Smooth muscle cell (in vitro differentiated cells): ENCODE data around the gene SYK. TPM values are rescaled to one million over a fixed set of nuclear protein-coding genes. Genes with fewer than 3 reads are reported as not detected.

Source experiments
- DNase-seq: peaks from one replicate; lab custom pipeline; 2025; ENCODE audit not compliant: unreplicated experiment; lab: John Stamatoyannopoulos, UW
- H2AFZ ChIP-seq: fragments of 200-600 bp; sonication (generic); 2 replicates; pipeline ENCODE4 v1.6.0; 2016; ENCODE audit warnings: antibody characterized with exemption, low read depth, mild to moderate bottlenecking
- H3F3A ChIP-seq: fragments of 200-600 bp; sonication (generic); 2 replicates; pipeline ENCODE4 v1.6.0; 2017; ENCODE audit warnings: antibody characterized with exemption, low read depth
- H3K27ac ChIP-seq: fragments of 200-600 bp; sonication (generic); 2 replicates; pipeline ENCODE4 v1.5.1; 2016; ENCODE audit warnings: low read depth, mild to moderate bottlenecking
- H3K27me3 ChIP-seq: fragments of 200-600 bp; sonication (generic); 2 replicates; pipeline ENCODE4 v1.6.1; 2016; ENCODE audit warnings: low read depth, mild to moderate bottlenecking
- H3K36me3 ChIP-seq: fragments of 200-600 bp; sonication (generic); 2 replicates; pipeline ENCODE4 v1.5.1; 2016; ENCODE audit warnings: low read depth
- H3K4me1 ChIP-seq: fragments of 200-600 bp; sonication (generic); 2 replicates; pipeline ENCODE4 v1.5.1; 2016; ENCODE audit warnings: low read depth
- H3K4me2 ChIP-seq: fragments of 200-600 bp; sonication (generic); 2 replicates; pipeline ENCODE4 v1.6.0; 2016; ENCODE audit warnings: mild to moderate bottlenecking
- H3K4me3 ChIP-seq: fragments of 200-600 bp; sonication (generic); 2 replicates; pipeline ENCODE4 v1.5.1; 2016; ENCODE audit warnings: mild to moderate bottlenecking
- H3K79me2 ChIP-seq: fragments of 200-600 bp; sonication (generic); 2 replicates; pipeline ENCODE4 v1.6.0; 2016; ENCODE audit warnings: low read depth, mild to moderate bottlenecking
- H3K9ac ChIP-seq: fragments of 200-600 bp; sonication (generic); 2 replicates; pipeline ENCODE4 v1.6.0; 2016; ENCODE audit warnings: low read depth
- H3K9me3 ChIP-seq: fragments of 200-600 bp; sonication (generic); replicated peaks from 2 replicates; pipeline ENCODE4 v1.5.1; 2016; ENCODE audit warnings: low read depth
- H4K20me1 ChIP-seq: fragments of 200-600 bp; sonication (generic); 2 replicates; pipeline ENCODE4 v1.6.0; 2016; ENCODE audit warnings: low read depth
- CTCF ChIP-seq: fragments of 200-600 bp; sonication (generic); IDR thresholded peaks from 2 replicates; pipeline ENCODE4 v1.5.1; 2017; ENCODE audit warnings: borderline replicate concordance, mild to moderate bottlenecking, antibody characterized with exemption; ENCODE audit not compliant: insufficient read depth, poor library complexity, severe bottlenecking
- WGBS: methylation state at CpG from one replicate; pipeline ENCODE4 v1.1.7; 2016; ENCODE audit warnings: low lambda C conversion rate; 5-methylcytosine and 5-hydroxymethylcytosine counted together
- polyA plus RNA-seq: library from polyadenylated mRNA; unstranded; fragments of >200 nt; fragmentation: Nextera tagmentation; extraction: Ambion mirVana; gene quantifications from 2 replicates; pipeline ENCODE4 v1.2.1, GENCODE V29; 2016
- total RNA-seq: library from RNA; depleted of rRNA; stranded (reverse); fragments of >200 nt; gene quantifications from 2 replicates; pipeline ENCODE4 v1.2.3, GENCODE V29; 2014

SYK gene
- total and polyA plus RNA-seq, 2 experiments from 2014 or later, result 0.09 TPM; not detected in 1

GRCh38 chr9:90871327-90871935 is 69.8 kb downstream of the SYK start:
- TF ChIP-seq CTCF, result no peak
- Histone ChIP-seq H4K20me1 (no peaks in the 10 kb centered on the region), H3K27me3 (no peaks in the 10 kb centered on the region), H3K4me2 (no peak overlapping the region), H3K27ac (no peak overlapping the region), H3K9ac (no peak overlapping the region), H2AFZ (no peak overlapping the region), H3K36me3 (no peaks in the 10 kb centered on the region), H3K79me2 (no peaks in the 10 kb centered on the region), H3K9me3 (no peaks in the 10 kb centered on the region), H3K4me1 (no peaks in the 10 kb centered on the region), H3K4me3 (no peak overlapping the region), H3F3A (no peaks in the 10 kb centered on the region)
- no peak for DNase-seq
- 18% methylated on average over 3 of the region's 3 CpGs for WGBS

DNA sequence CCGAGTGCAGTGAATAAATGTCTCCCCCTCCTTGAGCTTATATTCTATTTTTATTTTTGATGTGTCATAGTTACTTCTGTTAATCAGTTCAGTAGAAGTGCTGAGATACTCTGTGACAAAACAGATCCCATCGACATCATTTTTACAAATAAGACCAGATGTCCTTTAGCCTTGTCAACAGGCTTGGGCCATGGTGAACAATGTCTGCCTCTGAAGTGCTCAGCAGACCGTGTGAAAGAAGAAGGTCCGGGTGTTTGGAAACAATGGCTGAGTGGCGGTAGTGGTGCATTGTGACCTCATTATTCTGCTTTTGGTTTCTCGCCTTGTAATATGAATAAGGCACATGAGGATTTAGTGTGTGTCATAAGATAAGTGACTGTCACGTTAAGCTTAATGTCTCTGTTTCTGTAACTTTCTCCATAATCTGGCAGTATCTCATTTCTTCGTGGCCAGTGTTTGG is 71.2 kb downstream of the SYK start:
- H3K79me2 ChIP-seq, result no peaks in the 10 kb centered on the region
- DNase-seq, result no peak
- H3K4me3 ChIP-seq, result no peak overlapping the region
- no peak overlapping the region for H3K4me2 ChIP-seq
- no peaks in the 10 kb centered on the region for H4K20me1 ChIP-seq
- 71% methylated on average over 8 of the region's 8 CpGs for WGBS
- no peaks in the 10 kb centered on the region for H3F3A ChIP-seq
- no peaks in the 10 kb centered on the region for H3K36me3 ChIP-seq
- H3K9ac ChIP-seq, result no peak overlapping the region
- no peak overlapping the region for H2AFZ ChIP-seq
- no peak overlapping the region for H3K27ac ChIP-seq
- H3K4me1 ChIP-seq, result no peaks in the 10 kb centered on the region
- H3K9me3 ChIP-seq, result no peaks in the 10 kb centered on the region
- H3K27me3 ChIP-seq, result no peaks in the 10 kb centered on the region
- TF ChIP-seq CTCF, result no peak

GRCh38 chr9:90873422-90873821 is 71.8 kb downstream of the SYK start:
- Histone ChIP-seq H3K27me3 (no peaks in the 10 kb centered on the region), H4K20me1 (no peaks in the 10 kb centered on the region), H3K79me2 (no peaks in the 10 kb centered on the region), H3K9ac (no peak overlapping the region), H2AFZ (no peak overlapping the region), H3K4me3 (no peak overlapping the region), H3K36me3 (no peaks in the 10 kb centered on the region), H3K27ac (no peak overlapping the region), H3K9me3 (no peaks in the 10 kb centered on the region), H3F3A (no peaks in the 10 kb centered on the region), H3K4me2 (no peak overlapping the region), H3K4me1 (no peaks in the 10 kb centered on the region)
- TF ChIP-seq CTCF, result no peak
- 96% methylated on average over 2 of the region's 2 CpGs for WGBS
- no peak for DNase-seq

- no peaks in the 10 kb centered on the region for H4K20me1 ChIP-seq
- H3K9ac ChIP-seq, result no peak overlapping the region
- H3K4me3 ChIP-seq, result no peak overlapping the region
- no peak for TF ChIP-seq CTCF
- no peaks in the 10 kb centered on the region for H3K9me3 ChIP-seq
- H3K4me2 ChIP-seq, result no peak overlapping the region
- H3K36me3 ChIP-seq, result no peaks in the 10 kb centered on the region
- no peaks in the 10 kb centered on the region for H3K4me1 ChIP-seq
- WGBS, result 84% methylated on average over 8 of the region's 8 CpGs
- H3K27ac ChIP-seq, result no peak overlapping the region
- H3K79me2 ChIP-seq, result no peaks in the 10 kb centered on the region
- H3K27me3 ChIP-seq, result no peaks in the 10 kb centered on the region
- H2AFZ ChIP-seq, result no peak overlapping the region
- no peak for DNase-seq
- no peaks in the 10 kb centered on the region for H3F3A ChIP-seq
These were observed 72.6 kb downstream of the SYK start for GRCh38 chr9:90874194-90874593.
